H1 (cell line): ENCODE data around the gene ARL5C. TPM values are rescaled to one million over a fixed set of nuclear protein-coding genes. Genes with fewer than 3 reads are reported as not detected.

Source experiments
- CTCF ChIA-PET: fragments of 300-600 bp; sonication (Branson Sonifier 250); formaldehyde crosslinking; loops from one replicate; lab custom pipeline; 2021; ENCODE audit not compliant: partially characterized antibody; lab: Charles Lee
- POLR2A ChIA-PET: fragments of 300-600 bp; sonication (Branson Sonifier 250); formaldehyde crosslinking; loops from one replicate; lab custom pipeline; 2021; ENCODE audit warnings: inconsistent platforms; ENCODE audit not compliant: partially characterized antibody; lab: Charles Lee
- DNase-seq, 2 experiments: peaks; one replicate each; pipeline versions ENCODE4 v3.0.0 to v3.0.0-alpha.2; 2010 to 2022; ENCODE audit warnings: low spot score in 2 of 2, low read depth in 1 of 2, mixed read lengths in 1 of 2
- FAIRE-seq: peaks from 2 replicates; lab custom pipeline; 2011; peaks lifted over from hg19 to GRCh38; lab: Jason Lieb, UNC
- H2AFZ ChIP-seq: 2 replicates; pipeline ENCODE4 v1.8.1; 2012; ENCODE audit warnings: low read length, inconsistent platforms
- H2AK5ac ChIP-seq: 2 replicates; pipeline ENCODE4 v1.6.1; 2013; ENCODE audit warnings: low read depth, low read length
- H2BK120ac ChIP-seq: replicated peaks from 2 replicates; pipeline ENCODE3; 2013; ENCODE audit warnings: low read depth, low read length, inconsistent platforms
- H2BK12ac ChIP-seq: 2 replicates; pipeline ENCODE4 v1.6.1; 2013; ENCODE audit warnings: low read depth, low read length
- H2BK15ac ChIP-seq: 2 replicates; pipeline ENCODE4 v1.6.1; 2013; ENCODE audit warnings: low read length
- H2BK20ac ChIP-seq: 2 replicates; pipeline ENCODE4 v1.6.1; 2013; ENCODE audit warnings: low read length
- H2BK5ac ChIP-seq: 2 replicates; pipeline ENCODE4 v1.6.1; 2013; ENCODE audit warnings: low read depth, low read length
- H3K14ac ChIP-seq: 2 replicates; pipeline ENCODE4 v1.6.1; 2013; ENCODE audit warnings: inconsistent platforms; ENCODE audit not compliant: insufficient read length
- H3K18ac ChIP-seq: 2 replicates; pipeline ENCODE4 v1.6.1; 2013; ENCODE audit warnings: low read length; ENCODE audit errors: extremely low read depth
- H3K23ac ChIP-seq: 2 replicates; pipeline ENCODE4 v1.6.1; 2013; ENCODE audit warnings: inconsistent platforms; ENCODE audit not compliant: insufficient read length
- H3K23me2 ChIP-seq: 2 replicates; pipeline ENCODE4 v1.6.1; 2013; ENCODE audit warnings: low read depth, low read length
- H3K27ac ChIP-seq: 2 replicates; pipeline ENCODE4 v1.6.1; 2011; ENCODE audit warnings: low read depth, low read length, inconsistent platforms
- H3K27me3 ChIP-seq, 4 experiments: replicated peaks in 1 of 4; 1 replicate in 1 of 4; 2 replicates in 3 of 4; pipeline versions ENCODE4 v1.6.1 to v1.8.1; 2011 to 2013; ENCODE audit warnings: low read length in 3 of 4, mild to moderate bottlenecking in 3 of 4, inconsistent platforms in 2 of 4, mixed read lengths in 2 of 4, moderate library complexity in 1 of 4; ENCODE audit not compliant: control insufficient read depth in 3 of 4, insufficient read depth in 3 of 4; ENCODE audit errors: extremely low read depth in 1 of 4
- H3K36me3 ChIP-seq, 4 experiments: 2 replicates each; pipeline versions ENCODE4 v1.6.1 to v1.8.1; 2011 to 2013; ENCODE audit warnings: mild to moderate bottlenecking in 4 of 4, low read length in 3 of 4, moderate library complexity in 2 of 4, control low read depth in 1 of 4, inconsistent platforms in 1 of 4; ENCODE audit not compliant: insufficient read depth in 4 of 4, control insufficient read depth in 2 of 4
- H3K4ac ChIP-seq: replicated peaks from 2 replicates; pipeline ENCODE3; 2013; ENCODE audit warnings: low read length, low read depth, mixed read lengths, inconsistent platforms; ENCODE audit not compliant: insufficient read length
- H3K4me1 ChIP-seq, 4 experiments: replicated peaks in 1 of 4; 1 replicate in 1 of 4; 2 replicates in 3 of 4; pipeline versions ENCODE4 v1.6.1 to v1.8.1; 2011 to 2013; ENCODE audit warnings: low read length in 3 of 4, inconsistent platforms in 2 of 4, mixed read lengths in 1 of 4; ENCODE audit not compliant: insufficient read depth in 4 of 4, control insufficient read depth in 3 of 4
- H3K4me2 ChIP-seq, 2 experiments: 2 replicates each; pipeline versions ENCODE4 v1.6.1 to v1.8.1; 2011 to 2013; ENCODE audit warnings: low read depth in 2 of 2, low read length in 2 of 2, control low read depth in 1 of 2, inconsistent platforms in 1 of 2, mild to moderate bottlenecking in 1 of 2; ENCODE audit not compliant: insufficient read depth in 1 of 2
- H3K4me3 ChIP-seq, 4 experiments: fragments of 200-600, 300-600 bp in 1 of 4; sonication (generic), shearing (Covaris generic), sonication (Bioruptor Twin) in 1 of 4; 2 replicates each; pipeline versions ENCODE4 v1.5.1 to v1.8.1; 2011 to 2016; ENCODE audit warnings: low read length in 4 of 4, low read depth in 3 of 4, control low read depth in 2 of 4, inconsistent platforms in 2 of 4, mild to moderate bottlenecking in 2 of 4, mixed read lengths in 1 of 4, moderate library complexity in 1 of 4; ENCODE audit not compliant: insufficient read depth in 2 of 4; ENCODE audit errors: extremely low read depth in 1 of 4
- H3K56ac ChIP-seq: replicated peaks from 2 replicates; pipeline ENCODE3; 2013; ENCODE audit warnings: low read depth, mild to moderate bottlenecking, mixed read lengths, low read length, inconsistent platforms; ENCODE audit not compliant: insufficient read length
- H3K79me1 ChIP-seq: 2 replicates; pipeline ENCODE4 v1.6.1; 2013; ENCODE audit warnings: low read depth, low read length, control low read depth
- H3K79me2 ChIP-seq, 2 experiments: 2 replicates each; pipeline versions ENCODE4 v1.6.1 to v1.8.1; 2012 to 2013; ENCODE audit warnings: low read length in 2 of 2, mild to moderate bottlenecking in 2 of 2, inconsistent platforms in 1 of 2; ENCODE audit not compliant: insufficient read depth in 2 of 2, control insufficient read depth in 1 of 2
- H3K9ac ChIP-seq, 4 experiments: replicated peaks in 1 of 4; 1 replicate in 1 of 4; 2 replicates in 3 of 4; pipeline versions ENCODE4 v1.6.1 to v1.8.1; 2011 to 2013; ENCODE audit warnings: low read depth in 3 of 4, low read length in 3 of 4, control low read depth in 2 of 4, mild to moderate bottlenecking in 2 of 4, moderate library complexity in 2 of 4, inconsistent platforms in 1 of 4; ENCODE audit errors: extremely low read depth in 1 of 4
- H3K9me3 ChIP-seq, 2 experiments: 2 replicates each; pipeline versions ENCODE4 v1.6.1 to v1.8.1; 2012 to 2013; ENCODE audit warnings: mild to moderate bottlenecking in 2 of 2, moderate library complexity in 2 of 2, control low read depth in 1 of 2, inconsistent platforms in 1 of 2, low read depth in 1 of 2, low read length in 1 of 2, mixed read lengths in 1 of 2; ENCODE audit not compliant: insufficient read depth in 2 of 2
- H4K20me1 ChIP-seq, 2 experiments: replicated peaks in 1 of 2; 2 replicates each; pipeline versions ENCODE3 to v1.8.1; 2011 to 2013; ENCODE audit warnings: inconsistent platforms in 2 of 2, low read length in 2 of 2, mild to moderate bottlenecking in 1 of 2; ENCODE audit not compliant: insufficient read depth in 2 of 2, control insufficient read depth in 1 of 2
- H4K5ac ChIP-seq: 2 replicates; pipeline ENCODE4 v1.6.1; 2013; ENCODE audit warnings: low read length, low read depth, mixed read lengths, inconsistent platforms; ENCODE audit not compliant: insufficient read length
- H4K8ac ChIP-seq: 2 replicates; pipeline ENCODE4 v1.8.0; 2013; ENCODE audit warnings: mild to moderate bottlenecking, moderate library complexity, low read length, inconsistent platforms; ENCODE audit not compliant: insufficient read depth; ENCODE audit errors: extremely low read depth
- H4K91ac ChIP-seq: replicated peaks from 2 replicates; pipeline ENCODE3; 2013; ENCODE audit warnings: low read length, mixed read lengths, inconsistent platforms; ENCODE audit not compliant: insufficient read length
- CTBP2 ChIP-seq: IDR thresholded peaks from 2 replicates; pipeline ENCODE4 v1.7.0; 2011; ENCODE audit warnings: borderline replicate concordance, mild to moderate bottlenecking, moderate library complexity, mixed read lengths, low read length; ENCODE audit not compliant: insufficient read depth, insufficient read length
- WGBS, 2 experiments: shearing (Covaris generic) in 1 of 2; methylation state at CpG; one replicate each; pipeline versions ENCODE4 v1.1.6 to v1.1.7; 2013 to 2015; ENCODE audit warnings: low lambda C conversion rate in 2 of 2, mixed read lengths in 2 of 2, inconsistent platforms in 1 of 2, low coverage in 1 of 2, missing lambda C conversion rate in 1 of 2; ENCODE audit not compliant: insufficient replicate concordance in 2 of 2, insufficient coverage in 1 of 2, insufficient read length in 1 of 2; ENCODE audit errors: extremely low coverage in 1 of 2, missing lambda C conversion rate in 1 of 2; 5-methylcytosine and 5-hydroxymethylcytosine counted together
- polyA plus RNA-seq, 7 experiments: library from polyadenylated mRNA; depleted of rRNA in 3 of 7; stranded (reverse) in 5 of 7; unstranded in 2 of 7; fragments of >200 nt in 5 of 7; fragments of 200-250 nt in 2 of 7; gene quantifications; 1 replicate in 5 of 7; 2 replicates in 1 of 7; 4 replicates in 1 of 7; pipeline versions ENCODE4 v1.2.1 to v1.2.3, GENCODE V29; 2011 to 2013; ENCODE audit warnings: missing spikeins in 2 of 7, mixed read lengths in 2 of 7
- total RNA-seq: library from RNA; stranded (reverse); fragmentation: NEBNext Ultra II Directional; extraction: Animal tissue kit (Norgen Biotek cat#: 25700); gene quantifications from 2 replicates; pipeline ENCODE4 v1.2.1, GENCODE V29; 2021

The ARL5C gene
- total and polyA plus RNA-seq, 2 of the 8 experiments (the other 6 are each of a cell fraction or from before 2014, with no cell fraction given) = not detected

GRCh38 chr17:39183720-39184119 lies 17.8 kb upstream of the ARL5C start:
- H3K23ac ChIP-seq = no peak overlapping the region
- H3K79me2 ChIP-seq = no peaks in the 10 kb centered on the region
- no peak overlapping the region for H2BK12ac ChIP-seq
- no peaks in the 10 kb centered on the region for H3K27me3 ChIP-seq
- H3K9ac ChIP-seq = no peak overlapping the region
- no peak overlapping the region for H2BK120ac ChIP-seq
- H3K14ac ChIP-seq = no peak overlapping the region
- H3K27ac ChIP-seq = no peak overlapping the region
- no peak overlapping the region for H4K91ac ChIP-seq
- peaks cover 0 to 17% of the 10 kb centered on the region in 2 experiments for H4K20me1 ChIP-seq
- no peak overlapping the region for H2AFZ ChIP-seq
- H3K4ac ChIP-seq = no peak overlapping the region
- H2AK5ac ChIP-seq = no peak overlapping the region
- ChIA-PET POLR2A (interaction anchor here (1.1 to 2.2 kb wide), 4 partner anchors 10 to 17 kb away, joined by 3 to 9 read pairs (median 4); partner anchors contain the start of gene RPL19), CTCF (interaction anchor here (1.0 to 3.7 kb wide), 9 partner anchors 9 to 200 kb away, joined by 3 to 21 read pairs (median 5); no protein-coding TSS in a partner anchor)
- no peak overlapping the region for H2BK15ac ChIP-seq
- no peak overlapping the region for H4K5ac ChIP-seq
- H3K18ac ChIP-seq = no peak overlapping the region
- H3K23me2 ChIP-seq = no peaks in the 10 kb centered on the region
- WGBS, 2 experiments = 96% methylated on average over 9 of the region's 10 CpGs; no CpG with 5 or more reads in 1 of the 2 experiments
- DNase-seq = no peak
- no peaks in the 10 kb centered on the region for H3K9me3 ChIP-seq
- no peaks in the 10 kb centered on the region for H3K4me1 ChIP-seq
- peaks cover 25 to 59% (median 39%) of the 10 kb centered on the region in 4 experiments for H3K36me3 ChIP-seq
- no peaks in the 10 kb centered on the region; the same call in 1 of the 2 replicates for H3K79me1 ChIP-seq
- H3K56ac ChIP-seq = no peak overlapping the region
- no peak overlapping the region for H4K8ac ChIP-seq
- no peak overlapping the region for H3K4me2 ChIP-seq
- H2BK5ac ChIP-seq = no peak overlapping the region
- H3K4me3 ChIP-seq = no peak overlapping the region
- H2BK20ac ChIP-seq = no peak overlapping the region
- FAIRE-seq = no peak
- no peak for TF ChIP-seq CTBP2
